ENCODE measurements around the gene PNPLA2.

DNA sequence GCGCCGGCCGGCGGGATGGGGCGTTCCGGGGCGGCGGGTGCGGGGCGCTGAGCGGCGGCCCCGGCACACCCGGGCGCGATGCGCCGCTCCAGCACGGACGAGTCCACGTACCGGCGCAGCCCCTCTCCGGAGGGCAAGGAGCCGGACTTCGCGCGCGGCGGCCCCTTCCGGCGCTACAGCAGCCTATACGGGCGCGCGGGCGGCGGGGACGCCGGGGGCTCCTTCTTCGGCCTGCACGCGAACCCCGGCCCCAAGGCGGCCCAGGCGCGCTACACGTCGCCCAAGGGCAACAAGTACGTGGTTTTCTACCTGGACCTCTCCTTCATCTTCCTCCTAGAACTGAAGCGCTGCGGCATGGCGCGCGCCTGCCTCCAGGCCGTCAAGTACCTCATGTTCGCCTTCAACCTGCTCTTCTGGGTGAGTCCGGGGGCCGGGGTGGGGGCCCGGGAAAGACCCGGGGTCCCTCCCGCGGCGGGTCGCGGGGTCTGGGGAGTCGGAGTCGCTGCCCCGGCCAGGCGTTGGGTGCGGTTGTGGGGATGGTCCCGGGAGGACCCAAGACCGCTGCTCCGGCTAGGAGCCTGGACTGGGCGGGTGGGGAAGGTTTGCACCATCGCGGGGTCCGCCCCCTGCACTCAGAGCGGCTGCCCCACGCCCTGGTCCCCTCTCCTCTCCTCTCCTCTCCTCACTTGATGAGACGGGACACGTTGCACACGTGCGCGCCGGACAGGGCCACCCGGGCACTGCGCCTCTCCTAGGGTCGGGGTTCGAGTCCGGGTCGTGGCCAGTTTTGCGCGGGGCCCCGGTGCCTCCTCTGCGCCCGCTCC lies 31.4 kb downstream of the PNPLA2 start:
- TF ChIP-seq, protein P1, sequence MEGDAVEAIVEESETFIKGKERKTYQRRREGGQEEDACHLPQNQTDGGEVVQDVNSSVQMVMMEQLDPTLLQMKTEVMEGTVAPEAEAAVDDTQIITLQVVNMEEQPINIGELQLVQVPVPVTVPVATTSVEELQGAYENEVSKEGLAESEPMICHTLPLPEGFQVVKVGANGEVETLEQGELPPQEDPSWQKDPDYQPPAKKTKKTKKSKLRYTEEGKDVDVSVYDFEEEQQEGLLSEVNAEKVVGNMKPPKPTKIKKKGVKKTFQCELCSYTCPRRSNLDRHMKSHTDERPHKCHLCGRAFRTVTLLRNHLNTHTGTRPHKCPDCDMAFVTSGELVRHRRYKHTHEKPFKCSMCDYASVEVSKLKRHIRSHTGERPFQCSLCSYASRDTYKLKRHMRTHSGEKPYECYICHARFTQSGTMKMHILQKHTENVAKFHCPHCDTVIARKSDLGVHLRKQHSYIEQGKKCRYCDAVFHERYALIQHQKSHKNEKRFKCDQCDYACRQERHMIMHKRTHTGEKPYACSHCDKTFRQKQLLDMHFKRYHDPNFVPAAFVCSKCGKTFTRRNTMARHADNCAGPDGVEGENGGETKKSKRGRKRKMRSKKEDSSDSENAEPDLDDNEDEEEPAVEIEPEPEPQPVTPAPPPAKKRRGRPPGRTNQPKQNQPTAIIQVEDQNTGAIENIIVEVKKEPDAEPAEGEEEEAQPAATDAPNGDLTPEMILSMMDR (IDR thresholded peaks at IDR 0.05) = no peak
- no peak for TF ChIP-seq POLR2A (IDR thresholded peaks at IDR 0.05)

Data from uterus (tissue), 2 donors.